Thyroid gland (tissue), 4 donors: Measurements from ENCODE around the gene ASIC2.

Experiments
- POLR2A ChIP-seq, 2 donors: fragments of 450-650 bp; IDR thresholded peaks; one replicate each; pipeline ENCODE4 v1.6.1; 2017; ENCODE audit warnings: antibody characterized with exemption in 2 of 2, mild to moderate bottlenecking in 2 of 2, moderate library complexity in 1 of 2
- TF ChIP-seq, protein P1 (sequence below), 6 experiments: fragments of 200-600 bp in 3 of 6; fragments of 450-650 bp in 3 of 6; sonication (generic) in 3 of 6; IDR thresholded peaks; one replicate each; pipeline ENCODE4 v1.5.1; 2016 to 2019; ENCODE audit warnings: antibody characterized with exemption in 6 of 6, mild to moderate bottlenecking in 2 of 6, inconsistent platforms in 1 of 6, moderate library complexity in 1 of 6

DNA sequence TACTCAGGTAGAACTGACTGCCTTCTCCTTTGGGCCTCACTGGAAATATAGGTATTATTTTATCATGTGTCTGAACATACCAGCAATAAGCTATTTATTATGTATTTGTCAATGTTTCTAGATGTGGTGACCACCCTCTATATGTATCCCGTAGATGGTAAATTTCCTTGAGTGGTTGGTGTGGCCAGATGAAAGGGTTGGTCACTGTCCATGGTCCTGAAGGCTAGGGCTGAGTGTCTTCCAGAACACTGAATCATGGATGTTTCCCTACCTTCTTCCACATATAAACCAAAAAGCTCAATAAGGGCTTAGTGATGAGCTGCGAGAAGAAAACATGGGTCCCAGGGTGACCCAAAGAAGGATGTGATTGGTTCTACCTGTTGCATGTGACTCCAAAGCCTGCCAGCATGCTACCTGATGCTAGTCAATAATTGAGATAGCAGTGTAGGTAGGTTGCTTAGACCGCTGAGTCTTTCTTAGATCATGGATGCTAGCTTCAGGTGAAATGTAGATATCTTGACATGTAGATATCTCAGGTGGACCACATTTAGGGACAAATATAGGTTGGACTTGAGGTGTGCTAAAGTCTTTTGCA, 150.3 kb downstream of the ASIC2 start:
- TF ChIP-seq, protein P1, sequence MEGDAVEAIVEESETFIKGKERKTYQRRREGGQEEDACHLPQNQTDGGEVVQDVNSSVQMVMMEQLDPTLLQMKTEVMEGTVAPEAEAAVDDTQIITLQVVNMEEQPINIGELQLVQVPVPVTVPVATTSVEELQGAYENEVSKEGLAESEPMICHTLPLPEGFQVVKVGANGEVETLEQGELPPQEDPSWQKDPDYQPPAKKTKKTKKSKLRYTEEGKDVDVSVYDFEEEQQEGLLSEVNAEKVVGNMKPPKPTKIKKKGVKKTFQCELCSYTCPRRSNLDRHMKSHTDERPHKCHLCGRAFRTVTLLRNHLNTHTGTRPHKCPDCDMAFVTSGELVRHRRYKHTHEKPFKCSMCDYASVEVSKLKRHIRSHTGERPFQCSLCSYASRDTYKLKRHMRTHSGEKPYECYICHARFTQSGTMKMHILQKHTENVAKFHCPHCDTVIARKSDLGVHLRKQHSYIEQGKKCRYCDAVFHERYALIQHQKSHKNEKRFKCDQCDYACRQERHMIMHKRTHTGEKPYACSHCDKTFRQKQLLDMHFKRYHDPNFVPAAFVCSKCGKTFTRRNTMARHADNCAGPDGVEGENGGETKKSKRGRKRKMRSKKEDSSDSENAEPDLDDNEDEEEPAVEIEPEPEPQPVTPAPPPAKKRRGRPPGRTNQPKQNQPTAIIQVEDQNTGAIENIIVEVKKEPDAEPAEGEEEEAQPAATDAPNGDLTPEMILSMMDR (IDR thresholded peaks at IDR 0.05): no peak
- TF ChIP-seq POLR2A (IDR thresholded peaks at IDR 0.05): no peak
